Muscle of leg (tissue), 11 donors: Measurements from ENCODE around the gene COL15A1. TPM values are rescaled to one million over a fixed set of nuclear protein-coding genes. Genes with fewer than 3 reads are reported as not detected.

Experiments
- DNase-seq: peaks from one replicate; pipeline ENCODE4 v3.0.0; 2013
- H3K27ac ChIP-seq: one replicate; pipeline ENCODE4 v1.5.1; 2013; ENCODE audit warnings: mild to moderate bottlenecking, low read length, control low read depth
- H3K27me3 ChIP-seq: one replicate; pipeline ENCODE4 v1.6.1; 2013; ENCODE audit warnings: low read length; ENCODE audit not compliant: control insufficient read depth, insufficient read depth
- H3K36me3 ChIP-seq: one replicate; pipeline ENCODE4 v1.6.1; 2013; ENCODE audit warnings: low read length; ENCODE audit not compliant: control insufficient read depth, insufficient read depth
- H3K4me1 ChIP-seq: one replicate; pipeline ENCODE4 v1.6.1; 2013; ENCODE audit warnings: low read length; ENCODE audit not compliant: control insufficient read depth, insufficient read depth
- H3K4me3 ChIP-seq: one replicate; pipeline ENCODE4 v1.5.1; 2013; ENCODE audit warnings: low read length, control low read depth
- H3K9me3 ChIP-seq: replicated peaks from 2 replicates; pipeline ENCODE4 v1.6.1; 2013; ENCODE audit warnings: low read depth, low read length; ENCODE audit not compliant: control insufficient read depth
- WGBS: methylation state at CpG from one replicate; pipeline ENCODE4 v1.1.5; 2013; ENCODE audit warnings: missing lambda C conversion rate; ENCODE audit not compliant: insufficient coverage; 5-methylcytosine and 5-hydroxymethylcytosine counted together
- polyA plus RNA-seq, 8 donors: library from polyadenylated mRNA; unstranded; fragments of 120-200 nt; gene quantifications; one replicate each; pipeline versions ENCODE4 v1.2.1 to v1.2.3, GENCODE V29; 2013; ENCODE audit warnings: inconsistent platforms in 1 of 8, low replicate concordance in 1 of 8; ENCODE audit not compliant: insufficient read length in 8 of 8, insufficient read depth in 1 of 8
- total RNA-seq: library from RNA; stranded (reverse); fragments of 120-200 nt; gene quantifications from one replicate; pipeline ENCODE4 v1.2.4, GENCODE V29; 2013

COL15A1 gene
- total and polyA plus RNA-seq, 9 donors = 169 to 259 (median 197) TPM

GRCh38 chr9:98940276-98940675 lies 3.4 kb upstream of the COL15A1 start:
- Histone ChIP-seq H3K36me3 (no peaks in the 10 kb centered on the region), H3K27ac (no peak overlapping the region), H3K4me1 (peaks cover 46% of the 10 kb centered on the region), H3K4me3 (no peak overlapping the region), H3K27me3 (peaks cover 21% of the 10 kb centered on the region), H3K9me3 (no peaks in the 10 kb centered on the region)
- 0% methylated on average over 1 of the region's 3 CpGs for WGBS
- peak; percentile 67 for DNase-seq

- DNase-seq = no peak
Observed at GRCh38 chr9:98941946-98942523, 1.7 kb upstream of the COL15A1 start.

GRCh38 chr9:98942906-98943681 lies 613 bp upstream of the COL15A1 start:
- Histone ChIP-seq H3K27me3 (peaks cover 23% of the 10 kb centered on the region), H3K36me3 (peaks cover 17% of the 10 kb centered on the region), H3K9me3 (no peaks in the 10 kb centered on the region), H3K4me3 (peak overlapping the region; percentile 57), H3K27ac (peak overlapping the region; percentile 65), H3K4me1 (peaks cover 42% of the 10 kb centered on the region)
- no peak for DNase-seq
- WGBS = 47% methylated on average over 11 of the region's 15 CpGs

More at GRCh38 chr9:98941946-98942523, 1.7 kb upstream of the COL15A1 start:
- Histone ChIP-seq H3K4me1 (peaks cover 42% of the 10 kb centered on the region), H3K36me3 (peaks cover 10% of the 10 kb centered on the region), H3K27me3 (peaks cover 25% of the 10 kb centered on the region), H3K27ac (no peak overlapping the region), H3K9me3 (no peaks in the 10 kb centered on the region), H3K4me3 (no peak overlapping the region)
- no CpG with 5 or more reads among the region's 8 CpGs for WGBS

- peaks cover 23% of the 10 kb centered on the region for H3K27me3 ChIP-seq
- peaks cover 35% of the 10 kb centered on the region for H3K4me1 ChIP-seq
- 2% methylated on average over 46 of the region's 46 CpGs for WGBS
- no peaks in the 10 kb centered on the region for H3K9me3 ChIP-seq
- DNase-seq = peak; percentile 33
- H3K27ac ChIP-seq = peak overlapping the region; percentile 70
- peak overlapping the region; percentile 85 for H3K4me3 ChIP-seq
- H3K36me3 ChIP-seq = peaks cover 18% of the 10 kb centered on the region
Observed at GRCh38 chr9:98944057-98944733, 488 bp downstream of the COL15A1 start.

- Histone ChIP-seq H3K27me3 (peaks cover 23% of the 10 kb centered on the region), H3K9me3 (no peaks in the 10 kb centered on the region), H3K4me3 (peak overlapping the region; percentile 85), H3K36me3 (peaks cover 18% of the 10 kb centered on the region), H3K4me1 (peaks cover 32% of the 10 kb centered on the region), H3K27ac (peak overlapping the region; percentile 70)
- WGBS = 38% methylated on average over 7 of the region's 9 CpGs
- no peak for DNase-seq
Observed at GRCh38 chr9:98944734-98945074, 997 bp downstream of the COL15A1 start.

- no peak overlapping the region for H3K4me3 ChIP-seq
- H3K9me3 ChIP-seq = no peaks in the 10 kb centered on the region
- H3K27me3 ChIP-seq = peaks cover 7% of the 10 kb centered on the region
- DNase-seq = no peak
- no peak overlapping the region for H3K27ac ChIP-seq
- peaks cover 14% of the 10 kb centered on the region for H3K4me1 ChIP-seq
- peaks cover 20% of the 10 kb centered on the region for H3K36me3 ChIP-seq
Observed at GRCh38 chr9:98949565-98949964, 5.9 kb downstream of the COL15A1 start.

GRCh38 chr9:98950262-98950661 lies 6.6 kb downstream of the COL15A1 start:
- H3K4me1 ChIP-seq = peaks cover 10% of the 10 kb centered on the region
- no peak for DNase-seq
- H3K27me3 ChIP-seq = peaks cover 4% of the 10 kb centered on the region
- WGBS = no CpG with 5 or more reads among the region's 1 CpG
- H3K36me3 ChIP-seq = peaks cover 20% of the 10 kb centered on the region
- H3K4me3 ChIP-seq = no peak overlapping the region
- no peaks in the 10 kb centered on the region for H3K9me3 ChIP-seq
- no peak overlapping the region for H3K27ac ChIP-seq

GRCh38 chr9:98951967-98952366 lies 8.3 kb downstream of the COL15A1 start:
- Histone ChIP-seq H3K4me1 (peaks cover 4% of the 10 kb centered on the region), H3K27me3 (no peaks in the 10 kb centered on the region), H3K9me3 (peaks cover 2% of the 10 kb centered on the region), H3K27ac (no peak overlapping the region), H3K36me3 (peaks cover 15% of the 10 kb centered on the region), H3K4me3 (no peak overlapping the region)
- DNase-seq = no peak
- no CpG with 5 or more reads among the region's 1 CpG for WGBS

GRCh38 chr9:98953581-98954243 lies 10.0 kb downstream of the COL15A1 start:
- 72% methylated on average over 2 of the region's 2 CpGs for WGBS
- Histone ChIP-seq H3K4me3 (no peak overlapping the region), H3K27me3 (no peaks in the 10 kb centered on the region), H3K36me3 (peaks cover 10% of the 10 kb centered on the region), H3K4me1 (peaks cover 18% of the 10 kb centered on the region), H3K27ac (no peak overlapping the region), H3K9me3 (peaks cover 9% of the 10 kb centered on the region)
- DNase-seq = no peak

- Histone ChIP-seq H3K4me3 (no peak overlapping the region), H3K27me3 (no peaks in the 10 kb centered on the region), H3K36me3 (peaks cover 10% of the 10 kb centered on the region), H3K27ac (no peak overlapping the region), H3K9me3 (peaks cover 9% of the 10 kb centered on the region), H3K4me1 (peaks cover 23% of the 10 kb centered on the region)
- DNase-seq = no peak
- no CpG with 5 or more reads among the region's 2 CpGs for WGBS
Observed at GRCh38 chr9:98954244-98954610, 10.5 kb downstream of the COL15A1 start.
